Bronchial epithelial cell (primary cell): ENCODE results near the gene TRUB2. TPM values are rescaled to one million over a fixed set of nuclear protein-coding genes. Genes with fewer than 3 reads are reported as not detected.

Source experiments
- DNase-seq: peaks from one replicate; pipeline ENCODE4 v3.0.0-alpha.2; 2010; ENCODE audit warnings: low read depth
- FAIRE-seq: peaks from 2 replicates; lab custom pipeline; 2011; peaks lifted over from hg19 to GRCh38; lab: Jason Lieb, UNC
- H3K27me3 ChIP-seq: 2 replicates; pipeline ENCODE4 v1.5.1; 2011; ENCODE audit warnings: low read length; ENCODE audit not compliant: control insufficient read depth, insufficient read depth
- H3K36me3 ChIP-seq: 2 replicates; pipeline ENCODE4 v1.5.1; 2011; ENCODE audit warnings: low read length; ENCODE audit not compliant: control insufficient read depth, insufficient read depth
- H3K4me3 ChIP-seq: 2 replicates; pipeline ENCODE4 v1.5.1; 2011; ENCODE audit warnings: mild to moderate bottlenecking, low read depth, low read length, control low read depth
- total RNA-seq: library from RNA; depleted of rRNA; stranded (reverse); fragments of >200 nt; gene quantifications from 2 replicates; pipeline ENCODE4 v1.2.1, GENCODE V29; 2014
- TF ChIP-seq, protein P1 (sequence below): IDR thresholded peaks from 2 replicates; pipeline ENCODE4 v1.5.1; 2011; ENCODE audit warnings: mild to moderate bottlenecking, moderate library complexity, low read length, control low read depth, inconsistent platforms; ENCODE audit not compliant: insufficient read depth, severe bottlenecking

The TRUB2 gene
- total RNA-seq, 1 donor from 2014 or later, result 19.2 TPM

DNA sequence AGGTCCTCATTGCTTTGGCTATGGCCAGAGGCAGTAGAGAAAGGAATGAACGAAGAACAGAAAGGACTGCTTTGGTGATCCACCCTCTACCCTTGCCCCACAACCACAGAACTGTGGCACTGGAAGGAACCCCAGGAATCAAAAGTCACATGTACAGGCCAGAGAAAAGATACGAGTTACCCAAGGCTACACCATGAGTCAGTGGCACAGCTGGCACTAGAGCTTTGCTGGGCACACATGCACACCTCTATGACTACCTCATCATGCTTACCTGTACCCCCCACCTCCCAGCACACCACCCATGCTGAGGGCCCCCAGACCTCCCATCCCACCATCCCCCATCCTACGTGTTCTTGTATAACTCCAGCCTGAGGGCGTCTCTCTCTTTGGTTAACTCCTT lies 59.6 kb downstream of the TRUB2 start:
- H3K4me3 ChIP-seq, result no peak overlapping the region
- H3K27me3 ChIP-seq, result no peaks in the 10 kb centered on the region
- FAIRE-seq (no peak), DNase-seq (no peak)
- H3K36me3 ChIP-seq, result peaks cover 21% of the 10 kb centered on the region
- TF ChIP-seq, protein P1, sequence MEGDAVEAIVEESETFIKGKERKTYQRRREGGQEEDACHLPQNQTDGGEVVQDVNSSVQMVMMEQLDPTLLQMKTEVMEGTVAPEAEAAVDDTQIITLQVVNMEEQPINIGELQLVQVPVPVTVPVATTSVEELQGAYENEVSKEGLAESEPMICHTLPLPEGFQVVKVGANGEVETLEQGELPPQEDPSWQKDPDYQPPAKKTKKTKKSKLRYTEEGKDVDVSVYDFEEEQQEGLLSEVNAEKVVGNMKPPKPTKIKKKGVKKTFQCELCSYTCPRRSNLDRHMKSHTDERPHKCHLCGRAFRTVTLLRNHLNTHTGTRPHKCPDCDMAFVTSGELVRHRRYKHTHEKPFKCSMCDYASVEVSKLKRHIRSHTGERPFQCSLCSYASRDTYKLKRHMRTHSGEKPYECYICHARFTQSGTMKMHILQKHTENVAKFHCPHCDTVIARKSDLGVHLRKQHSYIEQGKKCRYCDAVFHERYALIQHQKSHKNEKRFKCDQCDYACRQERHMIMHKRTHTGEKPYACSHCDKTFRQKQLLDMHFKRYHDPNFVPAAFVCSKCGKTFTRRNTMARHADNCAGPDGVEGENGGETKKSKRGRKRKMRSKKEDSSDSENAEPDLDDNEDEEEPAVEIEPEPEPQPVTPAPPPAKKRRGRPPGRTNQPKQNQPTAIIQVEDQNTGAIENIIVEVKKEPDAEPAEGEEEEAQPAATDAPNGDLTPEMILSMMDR, result no peak

DNA sequence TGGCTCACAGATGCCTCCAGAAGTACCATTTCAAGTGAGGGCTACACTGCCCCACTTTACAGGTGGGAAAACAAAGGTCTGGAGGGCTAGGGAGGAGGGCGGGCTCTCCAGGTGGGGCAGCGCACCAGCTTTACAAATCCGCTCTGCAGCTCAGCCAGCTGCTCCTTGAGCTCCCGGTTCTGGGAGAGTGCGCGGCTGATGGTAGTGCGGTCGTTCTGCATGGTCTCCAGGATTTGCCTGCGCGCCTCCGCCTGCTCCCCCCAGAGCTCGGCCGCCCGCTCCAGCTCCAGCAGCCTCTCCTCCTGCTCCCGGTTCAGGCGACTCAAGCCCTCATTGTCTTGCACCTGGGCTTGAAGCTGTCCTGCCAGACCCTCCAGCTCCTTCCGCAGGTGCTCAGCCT lies 61.9 kb downstream of the TRUB2 start:
- TF ChIP-seq, protein P1, result no peak
- Histone ChIP-seq H3K36me3 (peaks cover 26% of the 10 kb centered on the region), H3K27me3 (no peaks in the 10 kb centered on the region), H3K4me3 (no peak overlapping the region)
- no peak for FAIRE-seq
- DNase-seq, result no peak

DNA sequence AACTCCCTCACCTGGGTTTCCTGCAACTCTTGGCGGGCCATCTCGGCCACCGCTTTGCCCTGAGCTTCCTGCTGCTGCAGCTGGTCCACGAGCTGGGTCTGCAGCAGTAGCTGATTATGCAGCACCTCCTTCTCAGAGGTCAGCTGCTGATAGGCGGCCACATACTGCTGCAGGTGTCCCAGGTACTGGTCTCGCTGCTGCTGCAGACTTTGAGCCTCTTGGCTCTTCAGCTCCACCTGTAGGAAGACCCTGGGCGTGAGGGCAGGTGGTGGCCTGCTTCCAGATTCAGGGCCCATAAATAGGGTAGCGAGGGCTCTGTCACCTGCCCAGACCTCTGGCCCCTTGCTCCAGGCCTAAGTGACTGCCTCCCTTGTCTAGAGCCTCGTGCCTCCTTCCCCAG lies 63.1 kb downstream of the TRUB2 start:
- no peak overlapping the region for H3K4me3 ChIP-seq
- FAIRE-seq, result no peak
- TF ChIP-seq, protein P1, result no peak
- DNase-seq, result no peak
- peaks cover 24% of the 10 kb centered on the region for H3K36me3 ChIP-seq
- no peaks in the 10 kb centered on the region for H3K27me3 ChIP-seq

DNA sequence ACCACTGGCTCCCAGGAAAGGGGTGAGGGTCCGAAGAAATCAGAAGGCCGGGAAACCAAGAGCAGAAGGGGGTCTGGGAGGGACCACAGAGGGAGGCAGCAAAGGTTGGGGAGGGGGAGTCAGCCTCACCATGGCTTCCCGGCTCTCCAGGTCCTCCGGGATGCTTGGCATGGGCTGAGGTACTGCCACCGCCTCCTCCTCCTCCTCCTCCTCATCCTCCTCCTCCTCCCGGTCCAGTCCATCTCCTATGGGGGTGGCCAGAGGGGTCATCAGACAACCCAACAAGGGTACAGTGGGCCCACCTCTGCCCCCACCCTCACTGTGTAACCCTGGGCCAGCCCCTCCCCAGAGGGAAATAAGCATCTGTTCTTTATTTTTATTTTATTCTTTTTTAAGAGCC lies 63.9 kb downstream of the TRUB2 start:
- H3K27me3 ChIP-seq, result no peaks in the 10 kb centered on the region
- TF ChIP-seq, protein P1, result no peak
- no peak overlapping the region for H3K4me3 ChIP-seq
- H3K36me3 ChIP-seq, result peaks cover 24% of the 10 kb centered on the region
- DNase-seq, result no peak
- FAIRE-seq, result no peak

DNA sequence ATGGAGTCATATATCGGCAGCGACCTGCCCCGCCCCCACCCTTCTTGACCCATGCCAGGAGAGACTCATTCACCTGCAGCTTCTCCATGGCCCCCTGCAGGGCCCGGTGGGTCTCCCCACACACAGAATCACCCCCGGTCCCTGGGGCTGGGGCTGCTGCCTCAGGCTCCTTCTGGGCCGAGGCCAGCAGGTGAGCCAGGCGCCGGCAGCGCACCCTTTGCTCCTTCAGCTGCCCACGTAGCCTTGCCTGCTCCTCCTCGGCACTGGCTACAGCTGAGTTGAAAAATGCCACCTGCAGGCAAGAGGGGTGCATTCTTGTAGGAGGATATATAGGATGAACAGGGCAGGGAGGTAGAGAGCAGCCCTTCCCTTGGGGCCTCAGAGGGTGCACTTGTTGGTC lies 64.3 kb downstream of the TRUB2 start:
- H3K4me3 ChIP-seq, result no peak overlapping the region
- peaks cover 24% of the 10 kb centered on the region for H3K36me3 ChIP-seq
- FAIRE-seq, result no peak

More for the DNA sequence above, 64.3 kb downstream of the TRUB2 start:
- no peaks in the 10 kb centered on the region for H3K27me3 ChIP-seq
- DNase-seq, result no peak
- TF ChIP-seq, protein P1, result no peak
